Activated CD8-positive, alpha-beta memory T cell treated with anti-CD3 and anti-CD28 coated beads, Interleukin-2, amount 50 U/mL, for 48 hours (primary cell): ENCODE data around the gene STK32A.

Experiments
- DNase-seq: peaks from one replicate; pipeline ENCODE4 v3.0.0-alpha.2; 2020

The STK32A gene

DNA sequence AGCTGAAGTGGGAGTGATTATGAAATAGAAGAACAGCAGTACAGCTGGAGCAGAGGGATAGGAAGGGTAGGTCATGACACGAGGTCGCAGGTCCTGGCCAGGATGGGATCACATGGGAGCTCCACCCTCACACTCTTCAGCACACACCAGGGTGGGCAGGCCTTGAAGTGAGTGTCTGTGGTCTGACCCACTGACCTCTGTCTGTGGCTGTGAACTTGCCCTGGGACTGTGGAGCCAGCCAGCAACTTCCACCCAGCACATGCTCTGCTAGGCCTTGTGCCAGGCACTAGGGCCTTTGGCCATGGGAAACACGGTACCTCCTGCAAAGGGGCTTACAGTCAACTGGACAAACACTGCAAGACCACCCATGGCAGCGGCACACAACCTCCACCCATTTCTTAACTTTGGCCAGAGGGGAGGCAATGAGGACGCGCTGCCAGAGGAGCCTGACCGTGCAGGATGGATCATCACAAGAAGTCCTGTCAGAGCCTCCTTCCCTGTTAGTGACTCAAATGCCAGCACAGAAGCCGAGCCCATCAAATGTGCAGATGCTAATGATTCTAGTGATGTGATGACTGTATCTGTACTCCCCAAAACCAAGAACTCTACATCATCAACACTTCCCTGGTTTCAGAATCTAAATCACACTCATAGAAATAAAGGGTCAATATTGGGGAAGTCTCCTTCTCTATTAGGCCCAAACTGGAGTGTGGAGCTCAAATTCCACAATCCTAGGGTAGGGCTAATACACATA lies 161.4 kb downstream of the STK32A start:
- no peak for DNase-seq

DNA sequence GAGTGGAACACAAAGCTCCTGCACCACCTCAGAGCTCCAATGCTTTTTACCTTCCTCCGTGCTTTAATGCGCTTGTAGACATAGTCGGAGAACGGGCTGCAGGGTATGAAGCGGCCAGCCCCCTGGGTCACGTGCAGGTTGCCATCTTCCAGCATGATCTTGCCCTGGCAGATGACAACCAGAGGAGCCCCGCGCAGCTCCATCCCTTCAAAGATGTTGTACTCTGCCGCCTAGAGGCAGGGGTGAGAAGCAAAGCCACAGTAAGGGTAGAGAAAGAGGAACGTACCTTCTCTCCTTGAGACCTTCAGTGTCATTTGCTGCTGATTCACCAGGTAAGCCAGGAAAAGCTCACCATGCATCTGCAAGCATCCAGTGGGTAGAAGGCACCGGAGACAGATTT lies 162.8 kb downstream of the STK32A start:
- DNase-seq = no peak

DNA sequence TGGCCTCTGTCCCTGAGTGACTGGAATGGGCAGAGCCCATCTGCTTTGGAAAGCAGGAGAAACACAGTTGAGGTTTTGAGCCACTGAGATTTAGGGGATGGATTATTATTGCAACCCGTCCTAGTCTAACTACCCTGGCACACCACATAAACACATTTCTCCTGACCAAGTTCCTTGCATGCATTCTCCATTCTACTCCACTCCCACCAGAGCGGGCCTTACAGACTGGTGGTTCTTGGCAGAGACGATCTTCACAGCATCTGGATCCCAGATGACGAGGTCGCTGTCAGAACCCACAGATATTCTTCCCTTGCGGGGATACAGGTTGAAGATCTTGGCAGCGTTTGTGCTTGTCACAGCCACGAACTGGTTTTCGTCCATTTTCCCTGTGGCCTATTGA lies 164.0 kb downstream of the STK32A start:
- no peak for DNase-seq

DNA sequence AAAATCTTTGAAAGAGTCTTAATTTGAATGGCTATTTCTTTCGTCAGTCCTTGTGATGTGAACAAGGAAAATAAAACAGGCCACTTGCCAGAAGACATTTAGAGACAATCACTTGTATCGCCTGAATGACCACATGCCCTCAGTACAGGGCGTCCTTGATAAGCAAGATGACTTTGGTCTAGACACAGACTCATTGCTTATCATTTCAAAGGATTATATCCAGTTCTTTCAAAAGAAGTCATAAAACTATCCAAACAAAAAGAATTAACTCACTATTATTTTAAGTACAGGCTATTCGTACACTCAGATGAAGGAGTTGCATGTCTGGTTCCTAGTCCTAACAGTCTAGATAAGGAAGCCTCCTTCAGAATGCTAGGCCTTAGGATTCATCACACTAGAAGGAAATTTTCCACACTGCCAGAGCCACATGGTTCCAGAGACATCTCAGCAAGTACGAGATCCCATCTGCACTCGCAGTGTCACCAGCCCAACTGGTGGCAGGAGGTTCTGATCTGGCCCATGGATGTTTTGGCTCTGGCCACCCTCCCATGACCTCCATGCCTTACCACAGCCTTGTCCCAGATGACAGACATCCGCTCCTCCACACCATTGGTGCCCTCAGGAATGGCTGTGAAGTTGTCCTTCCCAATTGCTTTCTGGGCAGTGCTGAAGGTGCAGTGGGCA lies 165.4 kb downstream of the STK32A start:
- no peak for DNase-seq

DNA sequence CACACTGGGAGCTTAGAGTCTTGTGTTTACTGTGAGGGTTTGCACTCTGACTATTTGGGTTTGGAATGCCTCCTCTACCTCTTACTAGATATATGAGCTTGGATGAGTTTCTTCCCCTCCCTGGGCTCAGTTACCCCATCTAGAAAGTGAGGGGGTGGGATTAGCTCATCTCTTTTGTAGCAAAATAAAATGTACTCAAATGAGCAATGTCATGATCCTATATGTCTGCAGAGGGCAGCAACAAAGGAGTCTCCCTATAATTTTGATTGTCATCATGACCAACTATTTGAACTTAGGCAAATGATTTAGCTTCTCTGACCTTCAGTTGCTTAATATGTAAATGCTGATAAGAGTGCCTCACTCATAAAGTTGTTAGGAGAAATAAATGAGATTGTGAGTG lies 166.1 kb downstream of the STK32A start:
- no peak for DNase-seq

DNA sequence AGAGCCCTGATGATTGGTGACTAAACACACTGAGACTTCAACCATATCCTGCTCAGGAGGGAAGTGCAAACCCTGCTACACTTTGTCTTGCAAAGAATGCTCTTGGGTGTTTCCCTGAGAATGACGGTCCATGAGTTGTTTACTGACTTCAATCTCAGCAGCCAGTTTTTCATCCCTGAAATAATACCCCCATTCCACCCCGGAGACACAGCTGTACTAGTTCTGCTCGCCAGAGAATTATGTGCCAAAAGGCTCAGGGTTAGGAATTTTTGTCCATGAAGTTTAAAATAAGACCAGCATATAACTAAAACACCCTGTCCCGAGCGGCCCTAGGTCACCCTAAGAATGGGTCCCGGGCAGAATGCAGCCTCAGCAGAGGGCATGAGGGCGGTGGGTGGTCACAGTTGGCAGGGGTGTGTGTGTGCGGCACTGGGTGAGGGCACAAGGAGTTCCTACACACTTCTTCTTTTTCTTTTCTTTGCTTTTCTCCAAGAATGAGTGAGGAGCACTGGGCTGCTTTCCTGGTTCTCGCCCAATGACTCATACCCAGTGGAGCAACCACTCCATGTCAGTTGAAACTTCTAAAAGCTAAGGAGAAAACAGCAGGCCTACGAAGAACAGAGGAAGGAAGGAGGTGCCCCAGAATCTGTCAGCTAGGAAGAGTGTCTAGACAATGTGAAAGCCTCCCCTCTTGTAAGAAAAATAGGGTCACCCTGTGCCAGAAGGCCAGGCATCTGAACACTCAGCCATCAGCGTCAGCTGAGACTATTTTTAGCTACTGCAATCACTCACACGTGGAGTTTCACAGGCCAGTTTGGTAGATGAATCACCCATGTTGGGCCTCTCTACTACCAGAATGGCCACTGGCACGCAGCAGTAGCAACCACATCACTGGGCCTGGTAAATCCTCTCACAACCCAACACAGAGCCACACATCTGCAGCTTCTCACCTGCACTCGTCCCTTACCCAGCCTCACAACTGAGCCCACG lies 169.1 kb downstream of the STK32A start:
- DNase-seq = no peak

DNA sequence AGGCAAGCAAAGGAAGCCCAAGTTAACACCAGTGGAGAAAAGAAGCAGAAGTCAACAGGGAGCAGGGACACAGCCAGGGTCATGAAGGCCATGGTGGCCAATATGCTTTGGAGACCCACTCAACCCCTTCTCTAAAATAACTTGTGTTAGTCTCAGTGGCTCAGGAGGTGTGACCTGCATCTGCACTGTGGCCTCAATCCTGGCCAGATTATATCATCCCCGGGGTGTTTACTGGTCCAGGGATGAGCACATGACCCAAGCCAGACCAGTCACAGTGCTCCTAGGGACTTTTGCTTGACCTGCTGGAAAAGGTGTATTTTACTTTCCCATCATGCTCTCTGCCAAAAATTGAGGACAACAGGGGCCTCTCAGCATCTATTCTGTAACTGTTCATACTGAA lies 169.9 kb downstream of the STK32A start:
- DNase-seq = no peak

DNA sequence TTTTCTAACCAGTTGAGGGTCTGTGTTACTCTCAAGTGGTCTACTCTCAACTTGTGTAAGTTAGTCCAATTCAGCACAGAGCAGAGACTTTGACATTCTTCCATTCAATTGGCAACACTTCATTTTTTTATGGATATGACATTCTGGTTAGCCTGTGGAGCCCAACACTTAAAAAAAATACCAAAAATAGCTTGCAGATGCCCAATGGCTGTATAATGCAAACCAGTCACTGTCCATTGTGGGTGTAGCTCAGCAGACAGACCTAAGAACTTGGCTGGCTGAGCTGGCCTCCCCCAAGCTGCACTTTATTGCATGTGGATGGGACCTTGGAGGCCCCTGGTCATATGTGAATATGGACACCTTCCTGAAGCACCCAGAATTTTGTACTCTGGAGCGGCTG lies 171.8 kb downstream of the STK32A start:
- no peak for DNase-seq

DNA sequence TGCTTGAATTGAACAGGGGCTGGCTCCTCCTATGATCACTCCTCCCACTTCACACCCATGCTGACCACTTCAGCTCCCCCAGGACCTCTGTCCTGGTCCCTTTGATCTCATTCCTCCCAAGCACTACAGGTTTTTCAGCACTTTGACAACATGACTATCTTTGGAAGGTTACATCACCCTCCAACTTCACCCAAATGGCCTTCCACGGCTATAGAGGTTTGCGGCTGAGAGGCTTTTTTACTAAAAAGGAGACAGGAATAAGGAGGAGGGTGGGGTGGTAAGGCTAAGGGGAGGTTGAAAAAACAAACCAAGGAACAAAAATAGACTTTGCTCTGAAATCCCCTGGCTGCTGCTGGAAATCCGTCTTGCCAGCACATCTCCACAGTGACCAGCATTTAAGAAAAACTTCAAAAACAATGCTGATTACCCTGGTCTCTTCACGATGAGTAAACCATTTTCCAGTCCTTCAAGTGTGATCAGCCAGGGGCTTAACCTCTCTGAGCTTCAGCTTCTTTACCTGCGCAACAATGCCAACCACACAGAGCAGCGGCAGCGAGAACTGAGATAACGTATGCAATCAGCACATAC lies 172.4 kb downstream of the STK32A start:
- DNase-seq = no peak

DNA sequence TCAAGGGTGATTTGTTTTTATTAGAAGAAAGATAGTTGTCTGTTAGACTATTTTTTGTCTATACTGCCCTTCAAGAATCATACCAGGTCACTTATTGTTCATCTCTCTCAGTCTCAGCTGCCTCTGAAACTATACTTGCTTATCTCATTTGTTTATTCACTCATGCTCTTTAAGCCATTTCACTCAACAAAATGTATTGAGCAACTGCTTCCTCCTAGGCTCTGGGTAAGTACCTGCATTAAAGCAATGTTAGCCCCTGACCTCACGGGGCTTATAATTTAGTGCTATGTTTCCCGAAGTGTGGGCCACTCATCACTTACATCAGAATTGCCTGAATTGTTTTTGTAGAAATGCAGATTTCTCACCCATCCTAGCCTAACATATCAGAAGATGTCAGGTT lies 174.2 kb downstream of the STK32A start:
- DNase-seq = no peak

DNA sequence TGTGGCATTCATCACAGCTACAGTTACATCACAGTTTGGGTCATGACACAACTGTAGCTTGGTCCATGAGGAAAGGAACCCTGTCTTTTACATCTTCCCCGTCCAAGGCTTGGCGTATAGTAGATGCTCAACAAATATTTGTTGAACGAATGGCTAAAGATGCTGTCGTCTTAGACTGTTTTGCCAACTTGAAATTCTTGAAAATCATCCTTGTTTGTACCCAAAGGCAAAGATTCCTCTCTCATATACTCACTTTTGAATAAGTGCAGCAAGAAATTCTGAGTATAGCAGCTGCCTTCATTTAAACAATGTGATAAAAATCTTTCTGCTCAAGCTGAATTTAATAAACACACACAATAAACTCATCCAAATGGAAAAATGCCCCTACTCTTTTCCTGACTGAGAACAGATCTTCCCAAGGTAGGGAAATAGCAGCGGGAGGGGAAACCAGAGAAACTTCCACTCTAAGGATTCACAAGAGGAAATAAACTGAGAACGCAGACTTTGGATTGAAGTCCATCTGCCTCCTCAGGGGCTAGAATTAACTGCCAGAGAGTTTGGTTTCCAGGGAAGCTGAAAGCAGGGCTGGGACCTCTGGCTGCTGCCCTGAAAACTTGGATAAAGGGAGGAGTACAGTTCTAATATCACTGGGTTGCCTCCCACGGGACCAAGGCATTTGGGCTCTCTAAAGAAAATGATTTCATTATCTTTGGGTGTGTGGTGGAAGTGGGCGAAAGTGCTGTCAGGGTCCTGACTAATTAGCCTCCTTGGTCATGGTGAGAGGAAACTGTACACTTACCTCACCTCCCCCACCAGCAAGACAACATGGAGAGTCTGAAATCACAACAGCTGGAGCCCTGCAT lies 175.9 kb downstream of the STK32A start:
- no peak for DNase-seq

DNA sequence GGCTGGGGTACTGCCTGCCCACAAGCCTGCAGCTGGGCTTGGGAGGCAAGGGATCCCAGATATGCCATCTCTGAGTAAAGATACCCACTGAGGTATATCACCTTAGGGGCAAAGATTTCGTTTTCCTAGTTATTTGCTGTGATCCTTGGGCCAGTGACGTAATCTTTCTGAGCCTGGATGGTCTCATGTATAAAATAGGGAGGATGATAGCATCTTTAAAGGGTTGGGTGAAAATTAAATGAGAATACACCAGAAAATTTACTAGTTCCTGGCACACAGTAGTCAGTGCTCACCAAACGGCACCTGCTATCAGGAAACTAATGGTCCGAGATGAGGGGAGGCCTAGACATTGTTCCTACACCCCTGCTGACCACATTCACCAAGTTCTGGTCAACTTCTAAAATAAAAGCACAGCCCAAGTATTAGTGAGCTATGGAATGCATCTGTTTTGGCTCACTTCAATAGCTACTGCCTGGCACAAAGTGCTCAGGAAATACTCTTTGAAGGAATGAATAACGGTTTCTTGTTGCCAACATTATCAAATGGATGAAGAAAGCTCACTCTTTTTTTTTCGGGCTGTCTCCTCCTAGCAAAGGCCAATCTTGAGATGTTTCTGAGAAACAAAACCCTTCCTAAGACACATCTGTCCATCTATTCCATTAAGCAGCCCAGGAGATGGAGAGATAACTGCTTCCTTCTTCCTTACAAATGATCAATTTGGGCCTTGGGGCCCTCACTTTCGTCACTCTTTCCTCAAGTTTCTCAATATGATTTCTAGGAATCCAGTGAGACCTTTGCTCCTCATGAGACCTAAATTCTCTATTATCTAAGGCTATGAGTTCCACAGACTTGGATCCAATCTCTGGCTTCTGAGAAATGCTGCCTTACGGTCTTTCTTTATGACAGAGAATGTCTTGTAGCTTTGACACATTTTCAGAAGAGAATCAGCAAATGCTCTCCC lies 176.8 kb downstream of the STK32A start:
- no peak for DNase-seq

DNA sequence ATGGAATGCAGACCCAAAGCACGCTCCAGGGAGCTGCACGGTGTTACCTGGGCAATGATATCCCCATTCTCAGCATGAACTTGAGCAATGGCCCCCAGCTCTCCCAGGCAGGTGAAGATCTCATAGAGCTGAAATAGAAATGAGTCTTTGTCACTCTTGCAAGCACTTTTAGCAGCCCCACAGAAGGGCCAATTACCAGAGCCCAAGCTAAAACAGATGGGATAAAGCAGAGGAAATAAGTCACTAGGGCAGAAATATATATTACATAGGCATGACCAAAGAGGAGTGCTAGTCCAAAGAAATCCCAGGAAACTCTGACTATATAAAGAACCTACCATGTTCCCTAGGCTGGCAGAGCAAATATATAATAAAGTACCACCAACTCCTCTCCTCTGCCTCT lies 177.7 kb downstream of the STK32A start:
- no peak for DNase-seq

DNA sequence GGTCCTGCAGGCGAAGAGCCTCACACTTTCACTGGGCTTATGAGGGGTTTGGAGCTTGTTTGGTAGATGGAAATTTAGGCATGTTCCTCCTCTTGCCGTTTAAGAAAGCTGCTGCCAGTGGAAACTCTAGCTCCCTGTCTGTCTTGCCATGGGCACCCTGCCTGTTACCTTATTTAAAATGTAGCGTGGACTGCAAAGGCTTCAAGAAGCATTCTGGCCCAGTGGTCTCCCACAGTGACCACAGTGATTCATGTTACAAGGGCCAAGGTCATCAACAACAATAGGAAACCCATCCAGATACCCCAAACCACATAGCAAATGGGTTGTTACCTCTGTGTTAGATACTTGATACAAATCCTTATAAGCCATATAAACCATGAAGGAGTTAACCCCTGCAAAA lies 178.4 kb downstream of the STK32A start:
- no peak for DNase-seq

DNA sequence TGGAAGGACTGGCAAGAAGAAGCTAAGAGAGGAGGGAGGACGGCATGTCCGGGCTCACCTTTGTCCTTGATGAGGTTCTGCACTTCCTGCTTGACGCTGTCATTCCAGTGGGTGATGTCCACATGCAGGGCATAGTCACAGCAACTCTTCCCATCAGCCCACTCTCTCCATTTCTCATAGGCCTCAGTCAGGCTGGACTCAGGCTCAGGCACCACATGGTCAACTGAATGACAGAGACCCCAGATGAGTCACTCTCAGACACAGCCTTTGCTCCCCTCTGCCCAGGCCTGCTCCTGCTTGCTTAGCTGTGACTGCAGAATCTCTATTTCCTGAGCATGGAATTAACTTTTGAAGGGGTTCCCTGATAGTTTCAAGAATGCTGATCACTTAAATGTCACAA lies 180.8 kb downstream of the STK32A start:
- DNase-seq = no peak

DNA sequence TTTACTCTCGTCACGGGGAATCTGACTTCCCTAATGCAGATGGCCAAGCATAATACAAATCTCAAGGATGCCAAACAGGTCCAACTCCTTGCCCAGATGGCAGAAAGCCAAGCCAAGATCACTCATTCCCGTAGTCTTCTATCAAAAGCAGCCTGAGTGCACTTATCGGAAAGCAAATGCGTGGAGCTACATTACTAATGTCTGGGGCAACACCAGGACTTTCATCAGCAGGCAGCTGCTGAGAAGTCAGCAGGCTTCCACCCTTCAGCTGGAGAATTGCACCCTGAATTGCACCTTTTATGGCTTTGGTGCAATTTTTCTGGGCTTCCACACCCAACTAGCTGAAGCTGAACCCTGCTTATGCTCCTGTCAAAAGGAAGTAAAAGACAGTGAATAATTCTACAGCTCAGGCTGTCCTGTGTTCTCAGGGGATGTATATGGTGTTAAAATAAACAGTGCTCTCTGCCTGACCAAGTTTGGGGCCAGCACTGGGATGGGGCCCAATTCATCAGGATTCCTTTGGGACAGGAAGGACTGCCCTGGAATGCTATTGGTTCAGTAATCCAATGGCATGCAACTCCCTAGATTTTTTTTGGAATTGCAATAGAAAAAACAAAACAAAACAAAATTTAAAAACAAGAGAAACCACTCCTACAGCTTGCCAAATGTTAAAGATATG lies 182.4 kb downstream of the STK32A start:
- no peak for DNase-seq

DNA sequence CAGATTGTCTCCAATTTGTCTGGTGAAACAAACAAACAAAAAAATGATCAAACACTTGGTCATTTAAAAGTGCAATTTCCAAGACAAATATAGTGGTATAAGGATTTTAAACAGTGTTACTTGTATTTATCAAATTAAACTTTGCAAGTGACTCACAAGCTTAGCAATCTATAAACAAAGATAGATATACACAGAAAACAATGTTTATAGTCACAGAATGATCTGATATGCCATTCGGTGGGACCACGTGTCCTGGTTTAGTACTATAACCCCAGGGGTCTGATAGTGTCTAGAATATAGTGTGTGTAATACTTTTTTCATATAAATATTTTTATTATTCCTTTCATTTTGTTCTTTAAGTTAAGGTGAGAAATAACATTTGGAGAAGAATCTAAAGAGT lies 183.8 kb downstream of the STK32A start:
- DNase-seq = no peak

DNA sequence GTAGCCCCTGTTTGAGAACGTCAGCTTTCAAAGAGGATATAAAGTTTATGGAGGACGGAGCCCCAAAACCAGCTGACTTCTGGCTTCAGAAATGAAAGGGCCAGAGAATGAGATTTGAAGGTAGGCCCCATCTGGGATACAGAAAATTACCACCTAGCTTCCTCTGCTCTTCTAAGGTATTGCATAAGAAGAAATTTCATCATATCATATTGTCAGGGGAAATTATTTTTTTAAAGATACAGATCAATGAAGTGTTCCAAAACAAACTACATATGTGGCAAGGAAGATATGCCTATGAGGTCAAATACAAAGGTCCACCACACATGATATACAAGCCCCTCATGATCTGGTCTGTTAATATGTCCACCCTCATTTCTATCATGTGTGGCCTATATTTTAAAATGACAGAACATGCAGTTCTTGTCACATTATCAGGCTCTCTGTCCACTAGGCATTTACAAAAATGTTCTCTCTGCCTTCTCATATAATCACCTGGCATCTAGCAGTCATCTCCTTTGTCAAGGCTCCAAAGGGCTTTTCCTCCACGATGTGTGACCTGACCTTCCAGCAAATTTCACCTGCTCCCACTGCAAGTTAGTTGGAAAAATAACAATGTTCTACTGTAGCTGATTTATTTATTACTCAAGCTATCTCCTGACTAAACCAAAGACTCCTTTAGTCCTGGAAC lies 192.0 kb downstream of the STK32A start:
- DNase-seq = no peak

DNA sequence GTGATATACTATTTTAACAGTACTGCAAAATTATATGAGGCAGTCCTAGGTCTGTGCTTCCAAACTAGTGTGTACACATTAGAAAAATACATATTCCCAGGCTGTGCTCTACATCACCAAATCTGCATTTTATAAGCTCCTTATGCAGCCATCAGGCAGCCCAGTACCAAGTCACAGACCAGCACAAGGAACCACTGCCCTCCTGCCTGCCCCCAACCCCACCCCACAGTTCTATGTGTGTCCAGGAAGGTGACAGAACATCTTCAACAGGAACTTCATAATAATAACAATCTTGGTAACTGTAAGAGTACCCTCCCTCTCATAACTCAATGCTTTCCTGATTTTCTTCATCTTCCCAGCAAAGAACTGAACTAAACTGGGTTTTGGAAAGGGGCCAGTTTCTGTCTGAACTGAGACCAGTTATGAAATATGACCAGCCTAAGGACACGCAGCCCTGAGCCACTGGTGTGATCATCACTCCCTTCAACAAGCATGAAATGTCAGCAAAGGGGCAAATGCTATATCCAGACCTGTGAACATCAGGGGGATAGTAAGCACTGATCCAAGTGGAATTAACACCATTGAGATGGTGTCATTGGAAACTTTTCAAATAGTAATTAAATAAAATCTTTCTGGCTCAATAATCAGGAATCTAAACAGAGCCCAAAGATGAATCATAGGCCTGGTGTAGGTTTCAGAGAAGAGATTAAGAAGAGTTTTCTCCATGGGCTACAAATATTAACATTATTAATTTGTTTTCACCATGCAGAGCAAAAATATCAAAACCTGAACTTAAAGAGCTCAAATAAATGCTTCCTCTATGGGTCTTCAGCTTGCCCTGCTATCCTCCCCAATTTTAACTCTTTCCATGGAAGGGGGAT lies 192.9 kb downstream of the STK32A start:
- DNase-seq = no peak
